Right atrium auricular region (tissue), 2 donors: ENCODE results near the gene SELENON. TPM values are rescaled to one million over a fixed set of nuclear protein-coding genes. Genes with fewer than 3 reads are reported as not detected.

ENCODE experiments used
- DNase-seq: peaks from one replicate; pipeline ENCODE4 v3.0.0-alpha.2; 2019; ENCODE audit warnings: low spot score
- H3K27ac ChIP-seq, 2 donors: fragments of 200-600 bp; sonication (generic); 1 replicate in 1 of 2; 2 replicates in 1 of 2; pipeline ENCODE4 v1.5.1; 2016 to 2019
- H3K27me3 ChIP-seq, 2 donors: fragments of 200-600 bp; sonication (generic); one replicate each; pipeline versions ENCODE4 v1.5.1 to v1.6.0; 2017 to 2019
- H3K36me3 ChIP-seq: fragments of 200-600 bp; sonication (generic); one replicate; pipeline ENCODE4 v1.5.1; 2016
- H3K4me1 ChIP-seq, 2 donors: fragments of 200-600 bp; sonication (generic); one replicate each; pipeline versions ENCODE4 v1.5.1 to v1.6.0; 2017 to 2019
- H3K4me3 ChIP-seq, 2 donors: fragments of 200-600 bp; sonication (generic); 1 replicate in 1 of 2; 2 replicates in 1 of 2; pipeline ENCODE4 v1.5.1; 2017 to 2019; ENCODE audit warnings: mild to moderate bottlenecking in 1 of 2, moderate library complexity in 1 of 2
- H3K9me3 ChIP-seq, 2 donors: fragments of 200-600 bp; sonication (generic); one replicate each; pipeline ENCODE4 v1.5.1; 2019
- total RNA-seq, 2 donors: library from RNA; depleted of rRNA; stranded (reverse); fragments of >200 nt; gene quantifications; one replicate each; pipeline ENCODE4 v1.1.0, GENCODE V29; 2016
- TF ChIP-seq, protein P1 (sequence below), 2 donors: fragments of 200-600 bp; sonication (generic); IDR thresholded peaks; one replicate each; pipeline ENCODE4 v1.5.1; 2019; ENCODE audit warnings: antibody characterized with exemption in 2 of 2

Gene SELENON
- total RNA-seq, 2 donors from 2014 or later = 31.7 to 34.2 TPM

- H3K4me3 ChIP-seq = no peak overlapping the region
- no peak for DNase-seq
- TF ChIP-seq, protein P1, sequence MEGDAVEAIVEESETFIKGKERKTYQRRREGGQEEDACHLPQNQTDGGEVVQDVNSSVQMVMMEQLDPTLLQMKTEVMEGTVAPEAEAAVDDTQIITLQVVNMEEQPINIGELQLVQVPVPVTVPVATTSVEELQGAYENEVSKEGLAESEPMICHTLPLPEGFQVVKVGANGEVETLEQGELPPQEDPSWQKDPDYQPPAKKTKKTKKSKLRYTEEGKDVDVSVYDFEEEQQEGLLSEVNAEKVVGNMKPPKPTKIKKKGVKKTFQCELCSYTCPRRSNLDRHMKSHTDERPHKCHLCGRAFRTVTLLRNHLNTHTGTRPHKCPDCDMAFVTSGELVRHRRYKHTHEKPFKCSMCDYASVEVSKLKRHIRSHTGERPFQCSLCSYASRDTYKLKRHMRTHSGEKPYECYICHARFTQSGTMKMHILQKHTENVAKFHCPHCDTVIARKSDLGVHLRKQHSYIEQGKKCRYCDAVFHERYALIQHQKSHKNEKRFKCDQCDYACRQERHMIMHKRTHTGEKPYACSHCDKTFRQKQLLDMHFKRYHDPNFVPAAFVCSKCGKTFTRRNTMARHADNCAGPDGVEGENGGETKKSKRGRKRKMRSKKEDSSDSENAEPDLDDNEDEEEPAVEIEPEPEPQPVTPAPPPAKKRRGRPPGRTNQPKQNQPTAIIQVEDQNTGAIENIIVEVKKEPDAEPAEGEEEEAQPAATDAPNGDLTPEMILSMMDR (IDR thresholded peaks at IDR 0.05) = no peak
- no peaks in the 10 kb centered on the region for H3K9me3 ChIP-seq
- H3K27me3 ChIP-seq = no peaks in the 10 kb centered on the region
- H3K27ac ChIP-seq = peak overlapping the region; percentile 5 to 17
- peaks cover 0 to 70% of the 10 kb centered on the region in 2 donors for H3K4me1 ChIP-seq
- peaks cover 24% of the 10 kb centered on the region for H3K36me3 ChIP-seq
Measured at GRCh38 chr1:25807480-25808390, 7.7 kb downstream of the SELENON start.

DNA sequence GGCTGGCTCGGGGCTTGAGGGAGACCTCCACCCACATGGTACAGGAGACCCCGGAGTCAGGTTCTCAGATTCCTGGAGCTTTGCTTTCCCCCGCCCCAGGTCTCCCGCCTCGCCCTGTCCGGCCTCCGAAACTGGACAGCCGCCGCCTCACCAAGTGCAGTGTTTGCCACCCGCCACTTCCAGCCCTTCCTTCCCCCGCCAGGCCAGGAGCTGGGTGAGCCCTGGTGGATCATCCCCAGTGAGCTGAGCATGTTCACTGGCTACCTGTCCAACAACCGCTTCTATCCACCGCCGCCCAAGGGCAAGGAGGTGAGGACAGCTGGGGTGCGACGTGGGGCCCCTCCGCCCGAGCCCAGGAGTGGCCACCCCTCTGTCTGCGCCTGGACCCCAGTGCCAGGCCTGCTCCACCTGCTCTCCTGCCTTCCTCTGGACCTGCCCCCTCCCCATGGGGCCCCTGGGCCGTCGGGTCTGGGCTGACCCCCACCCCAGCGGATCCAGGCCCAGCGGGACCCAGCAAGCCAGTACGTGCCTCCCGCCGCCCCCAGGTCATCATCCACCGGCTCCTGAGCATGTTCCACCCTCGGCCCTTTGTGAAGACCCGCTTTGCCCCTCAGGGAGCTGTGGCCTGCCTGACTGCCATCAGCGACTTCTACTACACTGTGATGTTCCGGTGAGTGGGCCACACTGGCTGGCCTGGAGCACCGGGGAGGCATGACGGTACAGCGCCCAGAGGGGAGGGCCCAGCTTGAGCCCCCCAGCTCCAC, 8.7 kb downstream of the SELENON start:
- H3K4me1 ChIP-seq = peaks cover 0 to 62% of the 10 kb centered on the region in 2 donors
- H3K4me3 ChIP-seq = no peak overlapping the region
- no peaks in the 10 kb centered on the region for H3K27me3 ChIP-seq
- TF ChIP-seq, protein P1 (IDR thresholded peaks at IDR 0.05) = no peak
- H3K36me3 ChIP-seq = peaks cover 24% of the 10 kb centered on the region
- no peak for DNase-seq
- no peaks in the 10 kb centered on the region for H3K9me3 ChIP-seq
- no peak overlapping the region for H3K27ac ChIP-seq

- no peak for DNase-seq
- H3K4me3 ChIP-seq = no peak overlapping the region
- H3K36me3 ChIP-seq = peaks cover 29% of the 10 kb centered on the region
- H3K27ac ChIP-seq = no peak overlapping the region
- no peaks in the 10 kb centered on the region for H3K27me3 ChIP-seq
- no peaks in the 10 kb centered on the region for H3K9me3 ChIP-seq
- H3K4me1 ChIP-seq = peaks cover 0 to 55% of the 10 kb centered on the region in 2 donors
- TF ChIP-seq, protein P1 (IDR thresholded peaks at IDR 0.05) = no peak
Measured at GRCh38 chr1:25809283-25809926, 9.4 kb downstream of the SELENON start.

GRCh38 chr1:25809929-25810328, 9.9 kb downstream of the SELENON start:
- DNase-seq = no peak
- no peaks in the 10 kb centered on the region for H3K9me3 ChIP-seq
- no peak overlapping the region for H3K4me3 ChIP-seq
- peaks cover 0 to 50% of the 10 kb centered on the region in 2 donors for H3K4me1 ChIP-seq
- H3K36me3 ChIP-seq = peaks cover 30% of the 10 kb centered on the region
- H3K27me3 ChIP-seq = no peaks in the 10 kb centered on the region
- TF ChIP-seq, protein P1 (IDR thresholded peaks at IDR 0.05) = no peak
- no peak overlapping the region for H3K27ac ChIP-seq

DNA sequence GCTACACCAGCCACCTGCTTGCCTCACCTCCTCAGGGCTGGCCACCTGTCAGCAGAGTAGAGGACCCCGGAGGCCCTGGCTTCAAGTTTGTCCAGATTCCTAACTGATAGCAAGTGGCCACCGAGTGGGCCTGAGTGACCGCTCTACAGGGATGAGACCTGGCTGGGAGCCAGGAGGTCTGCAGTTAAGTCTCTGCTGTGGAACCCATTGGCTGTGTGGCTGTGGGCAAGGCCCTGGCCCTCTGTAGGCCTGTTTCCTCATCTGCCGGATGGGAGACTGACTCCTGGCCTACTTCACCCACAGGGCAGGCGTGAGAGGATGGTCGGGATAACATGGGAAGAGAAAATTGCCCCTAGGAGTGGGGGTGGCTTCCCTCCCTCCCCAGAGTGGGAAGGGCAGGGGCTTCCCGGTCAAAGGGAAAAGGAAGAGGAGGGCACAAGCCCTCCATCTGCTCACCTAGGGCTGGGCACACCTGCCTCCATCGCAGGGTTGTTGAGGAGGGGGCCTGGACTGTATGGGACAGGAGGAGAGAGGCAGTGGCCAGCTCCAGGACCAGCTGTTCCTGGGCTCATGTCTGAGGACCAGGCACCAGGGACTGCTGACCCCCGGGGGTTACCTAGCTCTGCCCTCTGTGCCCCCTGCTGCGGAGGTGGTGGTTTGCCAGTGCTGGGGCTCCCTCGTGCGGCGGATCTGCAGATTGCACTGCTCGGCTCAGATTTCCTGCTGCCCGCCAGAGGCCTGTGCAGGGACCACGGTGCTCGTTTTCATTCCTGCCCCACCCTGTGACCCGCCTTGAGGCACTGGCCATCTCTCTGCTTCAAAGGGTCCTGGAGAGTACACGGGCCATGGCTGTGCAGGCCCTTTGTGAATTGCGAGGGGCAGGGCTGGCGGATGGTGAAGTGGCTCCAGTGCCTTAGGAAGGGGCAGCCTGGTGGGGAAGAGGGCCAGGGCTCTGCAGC, 10.6 kb downstream of the SELENON start:
- no peaks in the 10 kb centered on the region for H3K27me3 ChIP-seq
- H3K4me3 ChIP-seq = no peak overlapping the region
- peaks cover 35% of the 10 kb centered on the region for H3K36me3 ChIP-seq
- DNase-seq = no peak
- no peak overlapping the region for H3K27ac ChIP-seq
- H3K9me3 ChIP-seq = no peaks in the 10 kb centered on the region
- H3K4me1 ChIP-seq = peaks cover 0 to 43% of the 10 kb centered on the region in 2 donors
- TF ChIP-seq, protein P1 (IDR thresholded peaks at IDR 0.05) = peak; percentile 85 to 94
